ENCODE data around the gene MPDZ.

- TF ChIP-seq CTCF (optimal IDR thresholded peaks at IDR 0.05 in 1 of 3, IDR thresholded peaks at IDR 0.05 in 1 of 3, conservative IDR thresholded peaks at IDR 0.05 in 1 of 3; ENCODE audit: extremely low read depth in 1 of 3, insufficient read depth in 2 of 3, low read length in 3 of 3) (no peak), EZH2 (IDR thresholded peaks at IDR 0.05; ENCODE audit: low read length) (no peak)
Observed at GRCh38 chr9:13061390-13061789, 218.1 kb downstream of the MPDZ start.

Measured in keratinocyte (primary cell).